H9 (cell line): ENCODE results near the gene PNMA6E. TPM values are rescaled to one million over a fixed set of nuclear protein-coding genes. Genes with fewer than 3 reads are reported as not detected.

Experiments used
- DNase-seq: peaks from one replicate; pipeline ENCODE4 v3.0.0-alpha.2; 2017
- H2AFZ ChIP-seq: one replicate; pipeline ENCODE4 v1.6.1; 2013; ENCODE audit warnings: mild to moderate bottlenecking, low read length, control low read depth, moderate library complexity
- H2AK5ac ChIP-seq: 2 replicates; pipeline ENCODE4 v1.6.1; 2013; ENCODE audit warnings: low read length, control low read depth, mixed read lengths; ENCODE audit not compliant: insufficient read length
- H2BK120ac ChIP-seq: one replicate; pipeline ENCODE4 v1.6.1; 2013; ENCODE audit warnings: low read depth, mild to moderate bottlenecking, low read length, control low read depth, inconsistent platforms; ENCODE audit not compliant: poor library complexity, severe bottlenecking
- H2BK12ac ChIP-seq: 2 replicates; pipeline ENCODE4 v1.6.1; 2013; ENCODE audit warnings: low read length, control low read depth, mixed read lengths, low read depth; ENCODE audit not compliant: insufficient read length
- H2BK15ac ChIP-seq: 2 replicates; pipeline ENCODE4 v1.6.1; 2013; ENCODE audit warnings: low read depth, low read length, control low read depth
- H2BK20ac ChIP-seq: one replicate; pipeline ENCODE4 v1.6.1; 2013; ENCODE audit warnings: low read depth, mild to moderate bottlenecking, low read length, control low read depth, inconsistent platforms; ENCODE audit not compliant: poor library complexity, severe bottlenecking
- H2BK5ac ChIP-seq: 2 replicates; pipeline ENCODE4 v1.6.1; 2013; ENCODE audit warnings: low read length, control low read depth, mixed read lengths; ENCODE audit not compliant: insufficient read length
- H3K14ac ChIP-seq: 2 replicates; pipeline ENCODE4 v1.6.1; 2013; ENCODE audit warnings: low read length, control low read depth; ENCODE audit not compliant: insufficient read depth
- H3K18ac ChIP-seq: 2 replicates; pipeline ENCODE4 v1.6.1; 2013; ENCODE audit warnings: low read depth, mild to moderate bottlenecking, mixed read lengths, low read length, control low read depth; ENCODE audit not compliant: insufficient read length
- H3K23ac ChIP-seq: 2 replicates; pipeline ENCODE4 v1.6.1; 2013; ENCODE audit warnings: low read length, control low read depth, mixed read lengths, low read depth; ENCODE audit not compliant: insufficient read length
- H3K23me2 ChIP-seq: 2 replicates; pipeline ENCODE4 v1.6.1; 2013; ENCODE audit warnings: low read depth, mild to moderate bottlenecking, mixed read lengths, low read length, control low read depth; ENCODE audit not compliant: insufficient read length, poor library complexity, severe bottlenecking
- H3K27ac ChIP-seq: 2 replicates; pipeline ENCODE4 v1.5.1; 2013; ENCODE audit warnings: low read length, control low read depth, mixed read lengths, low read depth; ENCODE audit not compliant: insufficient read length
- H3K27me3 ChIP-seq: 2 replicates; pipeline ENCODE4 v1.6.1; 2013; ENCODE audit warnings: low read length, control low read depth, inconsistent platforms; ENCODE audit not compliant: insufficient read depth
- H3K4ac ChIP-seq: 2 replicates; pipeline ENCODE4 v1.6.1; 2013; ENCODE audit warnings: low read depth, mild to moderate bottlenecking, control low read depth, inconsistent platforms, low read length, moderate library complexity
- H3K4me1 ChIP-seq: 2 replicates; pipeline ENCODE4 v1.6.1; 2013; ENCODE audit warnings: low read length, control low read depth, inconsistent platforms; ENCODE audit not compliant: insufficient read depth
- H3K4me2 ChIP-seq: 2 replicates; pipeline ENCODE4 v1.6.1; 2013; ENCODE audit warnings: low read length, control low read depth, mixed read lengths; ENCODE audit not compliant: insufficient read length, insufficient read depth
- H3K56ac ChIP-seq: 2 replicates; pipeline ENCODE4 v1.6.1; 2013; ENCODE audit warnings: low read depth, mild to moderate bottlenecking, mixed read lengths, low read length, control low read depth; ENCODE audit not compliant: insufficient read length
- H3K79me1 ChIP-seq: 2 replicates; pipeline ENCODE4 v1.6.1; 2013; ENCODE audit warnings: low read depth, mild to moderate bottlenecking, moderate library complexity, low read length, control low read depth, inconsistent platforms; ENCODE audit not compliant: insufficient read depth, poor library complexity, severe bottlenecking
- H3K79me2 ChIP-seq: 2 replicates; pipeline ENCODE4 v1.6.1; 2013; ENCODE audit warnings: low read length, control low read depth, inconsistent platforms; ENCODE audit not compliant: insufficient read depth
- H3K9ac ChIP-seq: 2 replicates; pipeline ENCODE4 v1.6.1; 2013; ENCODE audit warnings: low read length, control low read depth, mixed read lengths; ENCODE audit not compliant: insufficient read length; ENCODE audit errors: extremely low read depth
- H3K9me3 ChIP-seq: one replicate; pipeline ENCODE4 v1.6.1; 2013; ENCODE audit warnings: low read depth, low read length, inconsistent platforms; ENCODE audit not compliant: control insufficient read depth
- H3T11ph ChIP-seq: one replicate; pipeline ENCODE4 v1.6.1; 2013; ENCODE audit warnings: mild to moderate bottlenecking, low read length, control low read depth, inconsistent platforms
- H4K20me1 ChIP-seq: one replicate; pipeline ENCODE4 v1.6.1; 2013; ENCODE audit not compliant: control insufficient read depth, insufficient read length, insufficient read depth
- H4K5ac ChIP-seq: 2 replicates; pipeline ENCODE4 v1.6.1; 2013; ENCODE audit warnings: low read depth, mild to moderate bottlenecking, mixed read lengths, low read length, control low read depth; ENCODE audit not compliant: insufficient read length
- H4K8ac ChIP-seq: replicated peaks from 2 replicates; pipeline ENCODE4 v1.6.1; 2013; ENCODE audit warnings: low read length, control low read depth, mixed read lengths, low read depth; ENCODE audit not compliant: insufficient read length
- H4K91ac ChIP-seq: 2 replicates; pipeline ENCODE4 v1.6.1; 2013; ENCODE audit warnings: low read depth, mild to moderate bottlenecking, moderate library complexity, mixed read lengths, low read length, control low read depth; ENCODE audit not compliant: insufficient read length
- H3K27ac Mint-ChIP-seq, 3 experiments: 2 replicates in 2 of 3; 3 replicates in 1 of 3; pipeline ENCODE4 v1.8.0; 2020 to 2021; ENCODE audit warnings: mixed read lengths in 3 of 3, mild to moderate bottlenecking in 1 of 3, moderate library complexity in 1 of 3
- H3K27me3 Mint-ChIP-seq: 2 replicates; pipeline ENCODE4 v1.8.0; 2021; ENCODE audit warnings: low read depth, mild to moderate bottlenecking, moderate library complexity, mixed read lengths
- H3K36me3 Mint-ChIP-seq, 3 experiments: 2 replicates in 2 of 3; 3 replicates in 1 of 3; pipeline ENCODE4 v1.8.0; 2020 to 2021; ENCODE audit warnings: low read depth in 3 of 3, mixed read lengths in 3 of 3; ENCODE audit not compliant: insufficient read depth in 1 of 3
- H3K4me1 Mint-ChIP-seq, 2 experiments: 2 replicates each; pipeline ENCODE4 v1.8.0; 2020; ENCODE audit warnings: mixed read lengths in 2 of 2
- H3K4me3 Mint-ChIP-seq, 2 experiments: 2 replicates in 1 of 2; 3 replicates in 1 of 2; pipeline ENCODE4 v1.8.0; 2020 to 2021; ENCODE audit warnings: mild to moderate bottlenecking in 2 of 2, mixed read lengths in 2 of 2, moderate library complexity in 1 of 2
- H3K9me3 Mint-ChIP-seq, 2 experiments: 2 replicates in 1 of 2; 3 replicates in 1 of 2; pipeline ENCODE4 v1.8.0; 2020; ENCODE audit warnings: mild to moderate bottlenecking in 2 of 2, mixed read lengths in 2 of 2, moderate library complexity in 1 of 2
- CTCF ChIP-seq: fragments of 200-600 bp; sonication (generic); conservative IDR thresholded peaks from 3 replicates; pipeline ENCODE4 v1.8.0; 2021; ENCODE audit warnings: antibody characterized with exemption, mild to moderate bottlenecking
- WGBS: extraction: QIAGEN DNeasy Blood & Tissue Kit; methylation state at CpG from one replicate; pipeline ENCODE4 v1.1.7; 2013; ENCODE audit warnings: missing lambda C conversion rate, low lambda C conversion rate, mixed read lengths; ENCODE audit not compliant: insufficient read length; ENCODE audit errors: extremely low coverage; 5-methylcytosine and 5-hydroxymethylcytosine counted together
- total RNA-seq: library from RNA; stranded (reverse); gene quantifications from 2 replicates; pipeline ENCODE4 v1.2.1, GENCODE V29; 2021

The PNMA6E gene
- total RNA-seq, 1 experiment from 2014 or later = not detected

- Histone ChIP-seq H3K4ac (no peak overlapping the region), H2AFZ (no peak overlapping the region), H3K9me3 (peaks cover 59% of the 10 kb centered on the region), H2AK5ac (no peak overlapping the region), H3K4me1 (no peaks in the 10 kb centered on the region), H3K79me1 (no peaks in the 10 kb centered on the region), H2BK12ac (no peak overlapping the region), H3K79me2 (no peaks in the 10 kb centered on the region), H3K18ac (no peak overlapping the region), H4K91ac (no peak overlapping the region), H3T11ph (no peak overlapping the region), H3K27ac (no peak overlapping the region), H2BK120ac (no peak overlapping the region), H4K20me1 (no peaks in the 10 kb centered on the region), H3K23ac (no peak overlapping the region), H3K23me2 (no peaks in the 10 kb centered on the region), H3K56ac (no peak overlapping the region), H4K5ac (no peak overlapping the region), H4K8ac (no peak overlapping the region), H2BK20ac (no peak overlapping the region), H3K27me3 (no peaks in the 10 kb centered on the region), H3K9ac (no peak overlapping the region), H2BK5ac (no peak overlapping the region), H3K14ac (no peak overlapping the region), H2BK15ac (no peak overlapping the region), H3K4me2 (no peak overlapping the region)
- no peak for TF ChIP-seq CTCF
- Mint-ChIP-seq H3K27me3 (no peaks in the 10 kb centered on the region; the same call in none of the 2 replicates), H3K36me3 (peaks cover 2 to 6% (median 4%) of the 10 kb centered on the region in 3 experiments; a peak in 4 of 7 replicates), H3K4me1 (peaks cover 2 to 19% of the 10 kb centered on the region in 2 experiments; a peak in 3 of 4 replicates), H3K4me3 (no peak overlapping the region; a peak in 1 of 5 replicates), H3K9me3 (peaks cover 76 to 78% of the 10 kb centered on the region in 2 experiments), H3K27ac (no peak overlapping the region)
- no CpG with 5 or more reads among the region's 91 CpGs for WGBS
- no peak for DNase-seq
Measured at GRCh38 chrX:153420851-153421599, 19.9 kb upstream of the PNMA6E start.
